D721Med (cell line): ENCODE data around the gene ARHGEF17.

ENCODE experiments used
- DNase-seq: peaks from one replicate; pipeline ENCODE4 v3.0.0; 2011; ENCODE audit warnings: low spot score; ENCODE audit not compliant: insufficient read length
- FAIRE-seq: peaks from 2 replicates; lab custom pipeline; 2011; peaks lifted over from hg19 to GRCh38; lab: Jason Lieb, UNC
- TF ChIP-seq, protein P1 (sequence below): IDR thresholded peaks from 2 replicates; pipeline ENCODE4 v1.5.1; 2012; ENCODE audit warnings: mild to moderate bottlenecking, control low read depth; ENCODE audit not compliant: insufficient read depth; ENCODE audit errors: missing control alignments

ARHGEF17 gene

GRCh38 chr11:73343076-73343873 is 35.2 kb downstream of the ARHGEF17 start:
- TF ChIP-seq, protein P1, sequence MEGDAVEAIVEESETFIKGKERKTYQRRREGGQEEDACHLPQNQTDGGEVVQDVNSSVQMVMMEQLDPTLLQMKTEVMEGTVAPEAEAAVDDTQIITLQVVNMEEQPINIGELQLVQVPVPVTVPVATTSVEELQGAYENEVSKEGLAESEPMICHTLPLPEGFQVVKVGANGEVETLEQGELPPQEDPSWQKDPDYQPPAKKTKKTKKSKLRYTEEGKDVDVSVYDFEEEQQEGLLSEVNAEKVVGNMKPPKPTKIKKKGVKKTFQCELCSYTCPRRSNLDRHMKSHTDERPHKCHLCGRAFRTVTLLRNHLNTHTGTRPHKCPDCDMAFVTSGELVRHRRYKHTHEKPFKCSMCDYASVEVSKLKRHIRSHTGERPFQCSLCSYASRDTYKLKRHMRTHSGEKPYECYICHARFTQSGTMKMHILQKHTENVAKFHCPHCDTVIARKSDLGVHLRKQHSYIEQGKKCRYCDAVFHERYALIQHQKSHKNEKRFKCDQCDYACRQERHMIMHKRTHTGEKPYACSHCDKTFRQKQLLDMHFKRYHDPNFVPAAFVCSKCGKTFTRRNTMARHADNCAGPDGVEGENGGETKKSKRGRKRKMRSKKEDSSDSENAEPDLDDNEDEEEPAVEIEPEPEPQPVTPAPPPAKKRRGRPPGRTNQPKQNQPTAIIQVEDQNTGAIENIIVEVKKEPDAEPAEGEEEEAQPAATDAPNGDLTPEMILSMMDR, result no peak
- no peak for DNase-seq
- no peak for FAIRE-seq

DNA sequence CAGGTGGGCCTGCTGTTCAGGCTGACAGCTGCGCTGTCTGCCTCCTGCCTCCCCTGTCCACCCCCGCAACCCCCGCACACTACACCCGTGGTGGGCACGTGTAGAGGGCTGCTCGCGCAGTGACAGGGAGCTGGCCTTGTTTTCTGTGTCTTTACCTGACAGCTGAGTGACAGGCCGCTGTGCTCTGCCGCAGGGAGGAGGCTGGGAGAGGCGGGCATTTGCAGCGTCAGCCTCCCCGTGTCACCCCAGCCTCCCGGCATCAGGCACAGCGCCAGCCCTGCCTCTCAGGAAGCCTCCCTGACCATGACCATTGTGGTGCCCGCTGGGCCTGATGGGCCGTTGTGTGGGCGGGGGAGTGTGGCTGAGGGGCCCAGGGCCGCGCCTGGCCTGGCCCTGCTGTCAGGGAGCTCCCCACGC is 36.1 kb downstream of the ARHGEF17 start:
- FAIRE-seq, result no peak
- no peak for DNase-seq
- TF ChIP-seq, protein P1, result no peak

DNA sequence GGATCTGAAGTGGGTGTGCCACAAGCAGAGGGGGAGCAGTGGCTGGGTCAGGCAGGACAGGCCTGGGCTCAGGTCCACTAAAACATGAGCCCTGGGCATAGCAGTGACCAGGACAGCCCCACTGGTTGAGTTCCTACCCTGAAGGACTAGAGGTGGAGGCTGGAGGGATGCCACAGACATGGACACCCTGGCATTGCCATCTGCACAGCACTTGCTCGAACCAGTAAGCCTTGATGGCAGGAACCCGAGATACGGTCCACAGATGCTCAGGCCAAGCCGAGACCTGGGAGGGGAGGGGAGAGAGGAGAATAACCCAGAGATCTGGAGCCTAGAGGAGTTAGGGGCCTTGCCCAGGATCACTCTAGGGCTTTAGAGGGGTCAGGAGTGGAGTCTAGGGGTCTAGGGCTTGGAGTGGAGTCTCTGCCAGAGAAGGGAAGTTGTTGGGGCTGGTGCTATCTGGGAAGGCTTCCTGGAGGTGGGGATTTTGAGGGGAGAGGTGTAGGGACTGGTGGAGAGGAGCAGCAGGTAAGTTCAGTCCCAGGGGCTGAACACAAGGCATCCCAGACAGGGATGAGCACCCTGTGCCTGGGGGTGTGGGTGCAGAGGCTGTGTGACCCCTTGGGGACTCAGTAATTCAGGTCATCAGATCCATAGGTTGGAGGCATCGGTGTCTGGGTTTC is 37.5 kb downstream of the ARHGEF17 start:
- DNase-seq, result no peak
- no peak for FAIRE-seq
- TF ChIP-seq, protein P1, result no peak

- no peak for DNase-seq
- TF ChIP-seq, protein P1, result no peak
- FAIRE-seq, result no peak
These were observed 38.3 kb downstream of the ARHGEF17 start for GRCh38 chr11:73346186-73346935.

DNA sequence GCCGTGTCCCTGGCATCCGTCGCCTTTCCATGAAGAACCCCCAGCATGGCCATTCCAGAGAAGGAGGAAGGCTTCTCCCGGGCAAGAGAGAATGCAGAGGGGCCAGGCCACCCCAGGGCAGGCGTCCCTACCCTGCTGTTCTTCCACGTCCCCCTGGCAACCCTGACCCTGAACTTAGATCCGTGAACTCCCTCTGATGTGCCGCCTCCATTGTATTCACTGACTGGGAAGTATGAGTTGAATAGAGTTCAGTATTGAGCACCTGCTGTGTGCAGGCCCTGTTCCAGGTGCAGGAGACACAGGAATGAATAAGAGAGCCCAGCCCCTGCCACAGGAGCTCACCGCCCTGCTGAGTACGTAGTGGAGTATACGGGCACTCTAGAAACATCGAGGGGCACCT is 39.0 kb downstream of the ARHGEF17 start:
- DNase-seq (no peak), FAIRE-seq (no peak)
- TF ChIP-seq, protein P1, result no peak

DNA sequence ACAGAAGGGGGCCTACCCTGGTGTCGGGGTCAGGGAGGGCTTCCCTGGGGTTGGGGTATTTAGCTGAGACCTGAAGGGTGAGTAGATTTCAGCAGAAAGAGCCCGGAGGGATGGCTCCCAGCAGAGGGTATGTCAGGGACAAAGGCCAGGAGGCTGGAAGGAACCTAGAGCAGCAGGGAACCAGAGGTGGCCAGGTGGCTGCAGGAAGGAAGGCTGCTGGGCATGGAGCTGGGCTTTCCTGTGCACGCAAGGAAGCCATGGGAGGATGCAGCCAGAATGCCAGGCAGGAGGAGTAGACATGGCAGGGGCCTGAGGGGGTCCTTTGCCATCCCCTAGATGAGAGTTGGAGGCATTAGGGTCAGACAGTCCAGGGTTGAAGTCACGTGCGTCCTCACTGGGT is 40.8 kb downstream of the ARHGEF17 start:
- DNase-seq, result no peak
- TF ChIP-seq, protein P1, result no peak
- FAIRE-seq, result no peak

DNA sequence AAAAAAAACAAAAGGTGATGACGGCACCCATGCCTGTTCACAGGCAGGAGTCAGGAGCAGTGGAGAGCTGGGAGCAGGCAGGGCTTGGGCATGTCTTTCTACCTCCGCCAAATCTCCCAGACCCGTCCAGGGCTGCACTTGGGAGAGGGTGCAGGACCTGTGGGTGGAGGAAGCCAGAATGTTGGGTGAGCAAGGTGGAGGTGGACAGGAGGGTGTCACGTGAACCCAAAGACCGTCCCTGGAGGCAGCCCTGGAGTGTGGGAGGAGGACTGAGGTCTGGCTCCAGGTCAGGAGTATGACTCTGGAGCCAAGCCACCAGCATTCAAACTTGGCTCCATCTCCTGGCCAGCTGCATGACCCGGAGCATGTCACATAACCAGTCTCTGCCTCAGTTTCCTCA is 41.6 kb downstream of the ARHGEF17 start:
- no peak for FAIRE-seq
- TF ChIP-seq, protein P1, result no peak
- no peak for DNase-seq
